ENCODE results near the gene EIF2B5.

GRCh38 chr3:184160456-184160855 lies 25.3 kb downstream of the EIF2B5 start:
- TF ChIP-seq CTCF (IDR thresholded peaks at IDR 0.05; ENCODE audit: low read length) (no peak), EZH2 (optimal IDR thresholded peaks at IDR 0.05; ENCODE audit: low read depth, low read length) (no peak), EZH2phosphoT487 (IDR thresholded peaks at IDR 0.05; ENCODE audit: low read length) (no peak)
